Chondrocyte (in vitro differentiated cells): ENCODE data around the gene PEPD. TPM values are rescaled to one million over a fixed set of nuclear protein-coding genes. Genes with fewer than 3 reads are reported as not detected.

ENCODE experiments used
- DNase-seq: peaks from one replicate; pipeline ENCODE4 v3.0.0; 2021; ENCODE audit warnings: mixed read lengths, low spot score
- H3K27ac Mint-ChIP-seq: one replicate; pipeline ENCODE4 v1.8.0; 2021; ENCODE audit warnings: mild to moderate bottlenecking, moderate library complexity, mixed read lengths; ENCODE audit not compliant: unreplicated experiment
- H3K27me3 Mint-ChIP-seq: 2 replicates; pipeline ENCODE4 v1.8.0; 2021; ENCODE audit warnings: low read depth, mixed read lengths
- H3K36me3 Mint-ChIP-seq: 2 replicates; pipeline ENCODE4 v1.8.0; 2021; ENCODE audit warnings: low read depth, mixed read lengths
- H3K4me1 Mint-ChIP-seq: 2 replicates; pipeline ENCODE4 v1.8.0; 2021; ENCODE audit warnings: low read depth, mild to moderate bottlenecking, mixed read lengths
- H3K4me3 Mint-ChIP-seq: one replicate; pipeline ENCODE4 v1.8.0; 2021; ENCODE audit warnings: mild to moderate bottlenecking, moderate library complexity, mixed read lengths; ENCODE audit not compliant: unreplicated experiment
- H3K9me3 Mint-ChIP-seq: 2 replicates; pipeline ENCODE4 v1.8.0; 2021; ENCODE audit warnings: low read depth, mixed read lengths
- CTCF ChIP-seq: fragments of 200-600 bp; sonication (generic); IDR thresholded peaks from 2 replicates; pipeline ENCODE4 v1.5.0; 2021; ENCODE audit warnings: antibody characterized with exemption, mild to moderate bottlenecking, moderate library complexity
- total RNA-seq: library from RNA; stranded (reverse); gene quantifications from 3 replicates; pipeline ENCODE4 v1.2.1, GENCODE V29; 2021

The PEPD gene
- total RNA-seq, 1 donor from 2014 or later, result 55.6 TPM

- H3K27ac Mint-ChIP-seq, result no peak overlapping the region
- H3K36me3 Mint-ChIP-seq, result no peaks in the 10 kb centered on the region
- H3K9me3 Mint-ChIP-seq, result no peaks in the 10 kb centered on the region
- peak; percentile 37 for DNase-seq
- no peak for TF ChIP-seq CTCF
- H3K4me3 Mint-ChIP-seq, result no peak overlapping the region
- no peaks in the 10 kb centered on the region for H3K27me3 Mint-ChIP-seq
- H3K4me1 Mint-ChIP-seq, result peaks cover 4% of the 10 kb centered on the region
These were observed 100.8 kb downstream of the PEPD start for GRCh38 chr19:33420821-33421220.

GRCh38 chr19:33419788-33420130 lies 101.8 kb downstream of the PEPD start:
- Mint-ChIP-seq H3K4me1 (peaks cover 4% of the 10 kb centered on the region), H3K36me3 (no peaks in the 10 kb centered on the region), H3K9me3 (no peaks in the 10 kb centered on the region), H3K27me3 (no peaks in the 10 kb centered on the region), H3K27ac (no peak overlapping the region), H3K4me3 (no peak overlapping the region)
- no peak for TF ChIP-seq CTCF
- no peak for DNase-seq

- Mint-ChIP-seq H3K36me3 (no peaks in the 10 kb centered on the region), H3K27me3 (no peaks in the 10 kb centered on the region), H3K4me1 (peaks cover 4% of the 10 kb centered on the region), H3K27ac (no peak overlapping the region), H3K4me3 (no peak overlapping the region), H3K9me3 (no peaks in the 10 kb centered on the region)
- DNase-seq, result peak; percentile 70
- no peak for TF ChIP-seq CTCF
These were observed 102.5 kb downstream of the PEPD start for GRCh38 chr19:33418871-33419787.

GRCh38 chr19:33418461-33418860 lies 103.1 kb downstream of the PEPD start:
- no peaks in the 10 kb centered on the region for H3K36me3 Mint-ChIP-seq
- peaks cover 4% of the 10 kb centered on the region for H3K4me1 Mint-ChIP-seq
- H3K27ac Mint-ChIP-seq, result no peak overlapping the region
- DNase-seq, result peak; percentile 73
- no peaks in the 10 kb centered on the region for H3K9me3 Mint-ChIP-seq
- H3K27me3 Mint-ChIP-seq, result no peaks in the 10 kb centered on the region
- H3K4me3 Mint-ChIP-seq, result no peak overlapping the region
- no peak for TF ChIP-seq CTCF

GRCh38 chr19:33417751-33418150 lies 103.8 kb downstream of the PEPD start:
- Mint-ChIP-seq H3K4me1 (peaks cover 4% of the 10 kb centered on the region), H3K9me3 (no peaks in the 10 kb centered on the region), H3K36me3 (no peaks in the 10 kb centered on the region), H3K27ac (no peak overlapping the region), H3K4me3 (no peak overlapping the region), H3K27me3 (no peaks in the 10 kb centered on the region)
- no peak for TF ChIP-seq CTCF
- no peak for DNase-seq
